ENCODE data around the gene CNTNAP2. TPM values are rescaled to one million over a fixed set of nuclear protein-coding genes. Genes with fewer than 3 reads are reported as not detected.

CNTNAP2 gene
- total RNA-seq, 2 experiments from 2014 or later: 0.28 TPM; not detected in 1

DNA sequence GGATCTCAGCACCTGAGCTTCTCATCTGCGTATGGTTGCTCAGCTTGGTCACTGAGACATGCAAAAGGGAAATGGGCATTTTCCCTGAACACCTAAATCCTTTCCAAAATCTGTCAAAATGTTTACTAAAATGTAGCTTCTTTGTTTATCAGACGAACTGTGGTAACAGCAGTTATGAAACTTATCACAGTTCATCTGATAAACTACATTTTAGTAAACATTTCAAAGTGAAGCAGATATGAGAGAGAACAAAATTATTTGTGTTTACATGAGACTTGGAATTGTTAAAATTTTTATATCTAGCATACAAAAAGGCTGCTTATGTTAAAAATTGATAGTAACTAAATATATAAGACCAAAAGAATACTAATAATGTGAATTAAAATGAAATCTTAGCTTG is 1900.5 kb downstream of the CNTNAP2 start:
- H3K9me2 ChIP-seq (ENCODE audit: insufficient read depth, low read length): no peaks in the 10 kb centered on the region
- no peak overlapping the region for H3K27ac ChIP-seq (ENCODE audit: low read depth, low read length, poor library complexity, severe bottlenecking)
- TF ChIP-seq CTCF (conservative IDR thresholded peaks at IDR 0.05; ENCODE audit: low read length) (no peak), EZH2phosphoT487 (IDR thresholded peaks at IDR 0.05; ENCODE audit: borderline replicate concordance, low read depth, low read length) (no peak)
- H2AFZ ChIP-seq (ENCODE audit: low read length): no peak overlapping the region
- no peaks in the 10 kb centered on the region for H4K20me1 ChIP-seq (ENCODE audit: insufficient read depth, low read length)
- intact Hi-C loops (cut with micrococcal nuclease; ENCODE audit: unreplicated experiment): no loop called here
- H3K4me1 ChIP-seq (ENCODE audit: insufficient read depth, low read length, poor library complexity, severe bottlenecking): no peaks in the 10 kb centered on the region
- POLR2A ChIA-PET: interaction anchor here (0.6 kb wide), 2 partner anchors 23 to 435 kb away, joined by 3 to 4 read pairs; no protein-coding TSS in a partner anchor
- H3K9me3 ChIP-seq (ENCODE audit: low read length): no peaks in the 10 kb centered on the region
- DNase-seq (ENCODE audit: low spot score): no peak
- CTCF ChIA-PET (ENCODE audit: unreplicated experiment): no interaction called here
- H3K4me3 ChIP-seq (ENCODE audit: low read depth, low read length, poor library complexity, severe bottlenecking): no peak overlapping the region
- BruUV-seq (replicated peaks): no TSS peak
- no peaks in the 10 kb centered on the region for H3K36me3 ChIP-seq (ENCODE audit: insufficient read depth, low read length)
- no peak overlapping the region for H3K4me2 ChIP-seq (ENCODE audit: low read length)
- H3K79me2 ChIP-seq (ENCODE audit: insufficient read depth, low read depth, low read length): no peaks in the 10 kb centered on the region

- Histone ChIP-seq H3K4me2 (ENCODE audit: low read length) (no peak overlapping the region), H3K4me1 (ENCODE audit: insufficient read depth, low read length, poor library complexity, severe bottlenecking) (no peaks in the 10 kb centered on the region), H3K9me2 (ENCODE audit: insufficient read depth, low read length) (no peaks in the 10 kb centered on the region), H3K4me3 (ENCODE audit: low read depth, low read length, poor library complexity, severe bottlenecking) (no peak overlapping the region), H3K79me2 (ENCODE audit: insufficient read depth, low read depth, low read length) (no peaks in the 10 kb centered on the region), H3K9me3 (ENCODE audit: low read length) (no peaks in the 10 kb centered on the region), H2AFZ (ENCODE audit: low read length) (no peak overlapping the region), H3K36me3 (ENCODE audit: insufficient read depth, low read length) (no peaks in the 10 kb centered on the region), H3K27ac (ENCODE audit: low read depth, low read length, poor library complexity, severe bottlenecking) (no peak overlapping the region), H4K20me1 (ENCODE audit: insufficient read depth, low read length) (no peaks in the 10 kb centered on the region)
- POLR2A ChIA-PET: no interaction called here
- TF ChIP-seq CTCF (conservative IDR thresholded peaks at IDR 0.05; ENCODE audit: low read length) (no peak), EZH2phosphoT487 (IDR thresholded peaks at IDR 0.05; ENCODE audit: borderline replicate concordance, low read depth, low read length) (no peak)
- intact Hi-C loops (cut with micrococcal nuclease; ENCODE audit: unreplicated experiment): no loop called here
- no TSS peak for BruUV-seq (replicated peaks)
- no peak for DNase-seq (ENCODE audit: low spot score)
- CTCF ChIA-PET (ENCODE audit: unreplicated experiment): no interaction called here
Observed at GRCh38 chr7:148020679-148021078, 1904.1 kb downstream of the CNTNAP2 start.

DNA sequence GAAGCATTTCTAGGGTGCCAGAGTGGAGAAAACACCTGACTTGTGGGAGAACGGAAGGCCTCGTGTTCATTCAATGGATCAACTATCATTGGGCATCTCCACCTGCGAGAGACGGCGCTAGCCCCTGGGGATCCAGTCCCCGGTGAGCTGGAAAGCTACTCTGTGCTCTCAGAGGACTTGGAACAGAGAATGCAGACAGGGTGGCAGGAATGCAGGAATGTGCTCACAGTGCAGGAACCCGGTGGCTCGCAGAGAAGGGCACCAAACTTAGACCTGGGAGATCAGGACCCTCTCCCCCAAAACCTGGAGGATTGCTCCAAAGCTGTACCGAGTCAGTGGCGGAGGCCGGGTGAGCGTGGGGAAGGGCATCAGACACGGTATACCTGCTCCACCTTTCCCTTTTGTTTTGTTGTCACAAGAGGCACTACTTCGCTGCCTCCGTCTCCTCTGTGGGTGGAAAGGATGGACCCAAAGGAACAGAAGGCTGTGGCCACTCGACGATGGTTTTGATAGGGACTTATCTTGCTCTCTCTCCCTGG is 1905.0 kb downstream of the CNTNAP2 start:
- Histone ChIP-seq H3K4me2 (ENCODE audit: low read length) (no peak overlapping the region), H3K79me2 (ENCODE audit: insufficient read depth, low read depth, low read length) (no peaks in the 10 kb centered on the region), H3K9me2 (ENCODE audit: insufficient read depth, low read length) (no peaks in the 10 kb centered on the region), H3K4me3 (ENCODE audit: low read depth, low read length, poor library complexity, severe bottlenecking) (no peak overlapping the region), H3K27ac (ENCODE audit: low read depth, low read length, poor library complexity, severe bottlenecking) (no peak overlapping the region), H3K36me3 (ENCODE audit: insufficient read depth, low read length) (no peaks in the 10 kb centered on the region), H2AFZ (ENCODE audit: low read length) (no peak overlapping the region), H4K20me1 (ENCODE audit: insufficient read depth, low read length) (no peaks in the 10 kb centered on the region), H3K4me1 (ENCODE audit: insufficient read depth, low read length, poor library complexity, severe bottlenecking) (no peaks in the 10 kb centered on the region), H3K9me3 (ENCODE audit: low read length) (no peaks in the 10 kb centered on the region)
- no TSS peak for BruUV-seq (replicated peaks)
- DNase-seq (ENCODE audit: low spot score): no peak
- intact Hi-C loops (cut with micrococcal nuclease; ENCODE audit: unreplicated experiment): no loop called here
- POLR2A ChIA-PET: interaction anchor here (0.6 kb wide), 1 partner anchor 41 kb away, joined by 4 read pairs; no protein-coding TSS in a partner anchor
- CTCF ChIA-PET (ENCODE audit: unreplicated experiment): no interaction called here
- TF ChIP-seq CTCF (conservative IDR thresholded peaks at IDR 0.05; ENCODE audit: low read length): no peak
- TF ChIP-seq EZH2phosphoT487 (IDR thresholded peaks at IDR 0.05; ENCODE audit: borderline replicate concordance, low read depth, low read length): no peak
